CD4-positive, CD25-positive, alpha-beta regulatory T cell (primary cell): Measurements from ENCODE around the gene SLC35B2. TPM values are rescaled to one million over a fixed set of nuclear protein-coding genes. Genes with fewer than 3 reads are reported as not detected.

Experiments used
- ATAC-seq, 2 donors: fragments of 150-1000 bp; cut with Tn5 transposase; one replicate each; pipeline ENCODE4 v1.10.0; 2021; ENCODE audit warnings: low read depth in 2 of 2, moderate number of reproducible peaks in 2 of 2, moderate library complexity in 1 of 2
- DNase-seq, 3 donors: peaks; one replicate each; pipeline versions ENCODE4 v3.0.0 to v3.0.0-alpha.2; 2012 to 2022; ENCODE audit warnings: mixed read lengths in 1 of 3
- H3K27ac ChIP-seq: one replicate; pipeline ENCODE4 v1.7.0; 2013; ENCODE audit warnings: mild to moderate bottlenecking, low read length; ENCODE audit not compliant: insufficient read depth, poor library complexity, severe bottlenecking
- H3K27me3 ChIP-seq: one replicate; pipeline ENCODE4 v1.7.0; 2013; ENCODE audit warnings: low read length; ENCODE audit not compliant: control insufficient read depth, insufficient read depth
- H3K36me3 ChIP-seq: one replicate; pipeline ENCODE4 v1.7.0; 2013; ENCODE audit warnings: mild to moderate bottlenecking, low read length, moderate library complexity; ENCODE audit not compliant: control insufficient read depth, insufficient read depth
- H3K4me1 ChIP-seq: 2 replicates; pipeline ENCODE4 v1.7.0; 2013; ENCODE audit warnings: mild to moderate bottlenecking, low read length; ENCODE audit not compliant: insufficient read depth, control insufficient read depth, poor library complexity, severe bottlenecking
- H3K4me3 ChIP-seq: one replicate; pipeline ENCODE4 v1.7.0; 2013; ENCODE audit warnings: low read depth, mild to moderate bottlenecking, low read length, moderate library complexity
- H3K9me3 ChIP-seq, 2 experiments: 1 replicate in 1 of 2; 2 replicates in 1 of 2; pipeline ENCODE4 v1.7.0; 2013; ENCODE audit warnings: low read length in 2 of 2, mild to moderate bottlenecking in 1 of 2, moderate library complexity in 1 of 2; ENCODE audit not compliant: control insufficient read depth in 2 of 2
- H3K27ac Mint-ChIP-seq, 3 donors: one replicate each; pipeline ENCODE4 v1.8.0; 2020 to 2022; ENCODE audit warnings: mild to moderate bottlenecking in 3 of 3, mixed read lengths in 3 of 3, moderate library complexity in 2 of 3
- H3K27me3 Mint-ChIP-seq: one replicate; pipeline ENCODE4 v1.8.0; 2022; ENCODE audit warnings: mild to moderate bottlenecking, mixed read lengths
- H3K36me3 Mint-ChIP-seq: one replicate; pipeline ENCODE4 v1.8.0; 2020; ENCODE audit warnings: mixed read lengths
- H3K4me1 Mint-ChIP-seq, 4 donors: one replicate each; pipeline ENCODE4 v1.8.0; 2020 to 2022; ENCODE audit warnings: mixed read lengths in 4 of 4, mild to moderate bottlenecking in 1 of 4
- H3K4me3 Mint-ChIP-seq, 4 donors: one replicate each; pipeline ENCODE4 v1.8.0; 2020 to 2022; ENCODE audit warnings: mild to moderate bottlenecking in 4 of 4, mixed read lengths in 4 of 4, moderate library complexity in 3 of 4
- H3K9me3 Mint-ChIP-seq, 7 donors: one replicate each; pipeline ENCODE4 v1.8.0; 2020 to 2022; ENCODE audit warnings: mixed read lengths in 7 of 7, mild to moderate bottlenecking in 3 of 7, moderate library complexity in 2 of 7
- polyA plus RNA-seq, 4 donors: library from polyadenylated mRNA; unstranded; fragments of 300-500 nt; fragmentation: Illumina TruSeq; gene quantifications; one replicate each; pipeline ENCODE4 v1.2.3, GENCODE V29; 2021
- total RNA-seq: library from RNA; stranded (reverse); gene quantifications from one replicate; pipeline ENCODE4 v1.2.3, GENCODE V29; 2022

The SLC35B2 gene
- total and polyA plus RNA-seq, 5 donors from 2014 or later: 14.8 to 42.4 (median 34.2) TPM

DNA sequence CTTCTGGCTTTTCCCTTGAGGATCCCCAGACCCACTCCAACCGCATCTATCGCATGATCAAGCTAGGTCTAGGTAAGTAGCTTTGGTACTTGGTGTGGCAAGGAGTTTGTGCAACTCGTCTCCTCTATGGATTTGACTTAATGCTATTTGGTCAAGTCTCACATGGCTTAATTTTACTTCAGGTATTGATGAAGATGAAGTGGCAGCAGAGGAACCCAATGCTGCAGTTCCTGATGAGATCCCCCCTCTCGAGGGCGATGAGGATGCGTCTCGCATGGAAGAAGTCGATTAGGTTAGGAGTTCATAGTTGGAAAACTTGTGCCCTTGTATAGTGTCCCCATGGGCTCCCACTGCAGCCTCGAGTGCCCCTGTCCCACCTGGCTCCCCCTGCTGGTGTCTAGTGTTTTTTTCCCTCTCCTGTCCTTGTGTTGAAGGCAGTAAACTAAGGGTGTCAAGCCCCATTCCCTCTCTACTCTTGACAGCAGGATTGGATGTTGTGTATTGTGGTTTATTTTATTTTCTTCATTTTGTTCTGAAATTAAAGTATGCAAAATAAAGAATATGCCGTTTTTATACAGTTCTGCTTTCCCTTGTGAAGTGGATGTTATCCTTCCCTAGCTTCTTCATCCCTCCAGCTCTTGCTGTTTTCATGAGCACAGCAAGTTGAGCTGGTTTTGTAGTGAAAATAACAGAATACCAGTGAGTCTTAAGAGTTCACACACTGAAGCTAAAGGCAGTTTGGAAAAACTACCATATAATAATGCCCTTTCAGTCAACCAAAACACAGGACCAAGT is 3.8 kb downstream of the SLC35B2 start:
- Mint-ChIP-seq H3K36me3 (peaks cover 46% of the 10 kb centered on the region), H3K27me3 (no peaks in the 10 kb centered on the region), H3K4me1 (peaks cover 11 to 89% (median 55%) of the 10 kb centered on the region in 4 donors), H3K4me3 (peak overlapping the region in 3 of 4 donors; percentile 20 to 98 (median 85)), H3K9me3 (no peaks in the 10 kb centered on the region), H3K27ac (peak overlapping the region in 1 of 3 donors; percentile 67)
- Histone ChIP-seq H3K36me3 (peaks cover 70% of the 10 kb centered on the region), H3K9me3 (no peaks in the 10 kb centered on the region), H3K27ac (no peak overlapping the region), H3K4me3 (no peak overlapping the region), H3K27me3 (no peaks in the 10 kb centered on the region), H3K4me1 (peaks cover 38% of the 10 kb centered on the region)
- DNase-seq: peak; percentile 51 to 61 (median 58)
- ATAC-seq: no peak

DNA sequence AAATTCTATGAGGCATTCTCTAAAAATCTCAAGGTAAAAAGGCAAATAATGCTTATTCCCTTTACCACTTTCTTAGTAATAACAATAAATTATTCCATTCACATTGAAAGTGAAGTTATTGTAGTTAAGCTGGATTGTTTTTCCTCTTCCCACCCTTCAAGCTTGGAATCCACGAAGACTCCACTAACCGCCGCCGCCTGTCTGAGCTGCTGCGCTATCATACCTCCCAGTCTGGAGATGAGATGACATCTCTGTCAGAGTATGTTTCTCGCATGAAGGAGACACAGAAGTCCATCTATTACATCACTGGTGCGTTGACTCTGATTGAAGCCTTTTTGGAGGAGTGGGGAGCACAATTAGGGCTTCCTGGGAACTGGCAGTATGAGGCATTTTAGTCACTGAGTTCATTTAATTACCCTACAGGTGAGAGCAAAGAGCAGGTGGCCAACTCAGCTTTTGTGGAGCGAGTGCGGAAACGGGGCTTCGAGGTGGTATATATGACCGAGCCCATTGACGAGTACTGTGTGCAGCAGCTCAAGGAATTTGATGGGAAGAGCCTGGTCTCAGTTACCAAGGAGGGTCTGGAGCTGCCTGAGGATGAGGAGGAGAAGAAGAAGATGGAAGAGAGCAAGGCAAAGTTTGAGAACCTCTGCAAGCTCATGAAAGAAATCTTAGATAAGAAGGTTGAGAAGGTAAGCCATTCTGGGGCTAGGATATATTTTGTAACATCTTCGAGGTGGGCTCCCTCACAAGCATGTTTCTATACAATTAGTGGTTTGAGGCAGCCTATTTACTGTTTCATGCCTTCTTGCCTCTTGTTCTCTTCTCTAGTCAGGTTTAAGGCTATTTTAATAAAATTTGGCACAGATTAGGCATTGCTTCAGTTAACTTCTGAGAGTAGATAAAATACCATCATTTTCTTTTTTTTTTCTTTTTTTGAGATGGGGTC is 5.5 kb downstream of the SLC35B2 start:
- H3K9me3 Mint-ChIP-seq: no peaks in the 10 kb centered on the region

DNA sequence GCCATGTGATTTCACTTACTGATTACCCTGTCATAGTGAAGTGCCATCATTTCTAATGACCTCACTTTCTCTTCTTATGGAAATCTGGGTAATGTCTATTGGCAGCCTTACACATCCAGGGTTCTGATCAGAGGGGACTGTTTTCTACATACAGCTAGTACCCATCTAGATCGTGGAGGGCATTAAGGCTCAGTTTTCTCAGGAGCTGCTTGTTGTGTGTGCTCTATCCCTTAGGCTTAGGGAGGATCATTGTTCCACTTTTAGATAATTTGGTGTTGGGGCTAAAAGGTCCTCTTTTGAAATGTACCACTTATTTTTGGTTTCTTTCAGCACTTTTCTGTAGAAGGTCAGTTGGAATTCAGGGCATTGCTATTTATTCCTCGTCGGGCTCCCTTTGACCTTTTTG is 6.6 kb downstream of the SLC35B2 start:
- Histone ChIP-seq H3K4me1 (peaks cover 32% of the 10 kb centered on the region), H3K27me3 (no peaks in the 10 kb centered on the region), H3K4me3 (no peak overlapping the region), H3K36me3 (peaks cover 69% of the 10 kb centered on the region), H3K27ac (no peak overlapping the region), H3K9me3 (no peaks in the 10 kb centered on the region)
- H3K4me1 Mint-ChIP-seq: peaks cover 13 to 82% (median 49%) of the 10 kb centered on the region in 4 donors
- DNase-seq (no peak), ATAC-seq (no peak)
- H3K4me3 Mint-ChIP-seq: peak overlapping the region in 1 of 4 donors; percentile 98
- peak overlapping the region in 1 of 3 donors; percentile 34 for H3K27ac Mint-ChIP-seq
- no peaks in the 10 kb centered on the region for H3K9me3 Mint-ChIP-seq
- peaks cover 8% of the 10 kb centered on the region for H3K27me3 Mint-ChIP-seq
- peaks cover 53% of the 10 kb centered on the region for H3K36me3 Mint-ChIP-seq

More for the DNA sequence above, 5.5 kb downstream of the SLC35B2 start:
- H3K27ac ChIP-seq: no peak overlapping the region
- DNase-seq: no peak
- H3K4me3 Mint-ChIP-seq: peak overlapping the region in 2 of 4 donors; percentile 52 to 98
- no peak overlapping the region for H3K4me3 ChIP-seq
- ATAC-seq: no peak
- peaks cover 50% of the 10 kb centered on the region for H3K36me3 Mint-ChIP-seq
- peaks cover 13 to 88% (median 56%) of the 10 kb centered on the region in 4 donors for H3K4me1 Mint-ChIP-seq
- H3K27ac Mint-ChIP-seq: peak overlapping the region in 1 of 3 donors; percentile 94
- H3K9me3 ChIP-seq: no peaks in the 10 kb centered on the region
- peaks cover 4% of the 10 kb centered on the region for H3K27me3 Mint-ChIP-seq
- peaks cover 71% of the 10 kb centered on the region for H3K36me3 ChIP-seq
- H3K4me1 ChIP-seq: peaks cover 37% of the 10 kb centered on the region
- H3K27me3 ChIP-seq: no peaks in the 10 kb centered on the region

DNA sequence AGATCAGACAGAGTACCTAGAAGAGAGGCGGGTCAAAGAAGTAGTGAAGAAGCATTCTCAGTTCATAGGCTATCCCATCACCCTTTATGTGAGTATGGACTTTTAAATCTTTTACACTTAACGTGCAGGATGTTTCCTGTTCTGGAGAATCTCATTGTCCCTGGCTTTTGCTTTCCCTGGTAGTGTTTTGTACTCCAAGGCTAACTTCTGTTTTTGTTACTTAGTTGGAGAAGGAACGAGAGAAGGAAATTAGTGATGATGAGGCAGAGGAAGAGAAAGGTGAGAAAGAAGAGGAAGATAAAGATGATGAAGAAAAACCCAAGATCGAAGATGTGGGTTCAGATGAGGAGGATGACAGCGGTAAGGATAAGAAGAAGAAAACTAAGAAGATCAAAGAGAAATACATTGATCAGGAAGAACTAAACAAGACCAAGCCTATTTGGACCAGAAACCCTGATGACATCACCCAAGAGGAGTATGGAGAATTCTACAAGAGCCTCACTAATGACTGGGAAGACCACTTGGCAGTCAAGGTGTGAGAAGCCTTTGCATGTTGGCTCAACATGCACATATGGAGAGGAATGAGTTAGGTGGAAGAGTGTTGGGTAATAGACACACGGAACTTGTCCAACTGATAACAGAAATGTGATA is 7.1 kb downstream of the SLC35B2 start:
- ATAC-seq (no peak), DNase-seq (no peak)
- no peaks in the 10 kb centered on the region for H3K9me3 Mint-ChIP-seq
- H3K4me1 ChIP-seq: peaks cover 29% of the 10 kb centered on the region
- H3K27ac ChIP-seq: peak overlapping the region; percentile 11
- peak overlapping the region; percentile 58 to 98 (median 82) for H3K4me3 Mint-ChIP-seq
- H3K27ac Mint-ChIP-seq: peak overlapping the region in 1 of 3 donors; percentile 34
- no peak overlapping the region for H3K4me3 ChIP-seq
- H3K27me3 Mint-ChIP-seq: peaks cover 8% of the 10 kb centered on the region
- peaks cover 13 to 82% (median 48%) of the 10 kb centered on the region in 4 donors for H3K4me1 Mint-ChIP-seq
- H3K36me3 ChIP-seq: peaks cover 67% of the 10 kb centered on the region
- H3K9me3 ChIP-seq: no peaks in the 10 kb centered on the region
- no peaks in the 10 kb centered on the region for H3K27me3 ChIP-seq
- peaks cover 53% of the 10 kb centered on the region for H3K36me3 Mint-ChIP-seq

DNA sequence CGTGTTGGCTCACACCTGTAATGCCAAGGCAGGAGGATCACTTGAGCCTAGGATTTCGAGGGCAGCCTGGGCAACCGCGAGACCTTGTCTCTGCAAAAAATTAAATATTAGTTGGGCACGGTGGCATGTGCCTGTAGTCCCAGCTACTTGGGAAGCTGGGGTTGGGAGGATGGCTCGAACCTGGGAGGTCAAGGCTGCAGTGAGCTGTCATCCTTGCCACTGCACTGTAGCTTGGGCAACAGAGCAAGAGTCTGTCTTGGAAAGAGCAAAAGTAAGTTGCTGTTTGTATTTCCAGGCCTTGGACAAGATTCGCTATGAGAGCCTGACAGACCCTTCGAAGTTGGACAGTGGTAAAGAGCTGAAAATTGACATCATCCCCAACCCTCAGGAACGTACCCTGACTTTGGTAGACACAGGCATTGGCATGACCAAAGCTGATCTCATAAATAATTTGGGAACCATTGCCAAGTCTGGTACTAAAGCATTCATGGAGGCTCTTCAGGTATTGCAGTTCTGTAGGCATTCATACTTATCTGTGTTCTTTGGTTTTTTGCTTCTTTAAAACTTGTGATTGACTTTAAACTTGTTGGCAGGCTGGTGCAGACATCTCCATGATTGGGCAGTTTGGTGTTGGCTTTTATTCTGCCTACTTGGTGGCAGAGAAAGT is 8.1 kb downstream of the SLC35B2 start:
- Histone ChIP-seq H3K9me3 (no peaks in the 10 kb centered on the region), H3K27me3 (no peaks in the 10 kb centered on the region), H3K36me3 (peaks cover 58% of the 10 kb centered on the region), H3K4me1 (peaks cover 28% of the 10 kb centered on the region), H3K27ac (peak overlapping the region; percentile 97), H3K4me3 (peak overlapping the region; percentile 95)
- Mint-ChIP-seq H3K36me3 (peaks cover 48% of the 10 kb centered on the region), H3K27me3 (peaks cover 8% of the 10 kb centered on the region), H3K4me1 (peaks cover 13 to 76% (median 43%) of the 10 kb centered on the region in 4 donors), H3K27ac (peak overlapping the region; percentile 93 to 98 (median 95)), H3K9me3 (no peaks in the 10 kb centered on the region), H3K4me3 (peak overlapping the region; percentile 95 to 98 (median 98))
- no peak for DNase-seq
- no peak for ATAC-seq

DNA sequence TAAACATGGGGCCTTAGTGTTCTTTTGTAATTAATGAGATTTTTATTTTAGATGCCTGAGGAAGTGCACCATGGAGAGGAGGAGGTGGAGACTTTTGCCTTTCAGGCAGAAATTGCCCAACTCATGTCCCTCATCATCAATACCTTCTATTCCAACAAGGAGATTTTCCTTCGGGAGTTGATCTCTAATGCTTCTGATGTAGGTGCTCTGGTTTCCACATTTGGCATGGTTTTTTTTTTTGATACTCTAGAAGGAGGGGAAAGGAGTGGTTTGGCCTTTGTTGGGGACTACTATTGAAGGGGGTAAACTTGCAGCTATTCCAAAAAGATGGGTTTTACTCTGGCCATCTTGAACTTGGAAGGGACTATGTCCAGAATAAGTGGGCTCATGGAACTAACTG is 8.7 kb downstream of the SLC35B2 start:
- DNase-seq: no peak
- no peak for ATAC-seq
- Mint-ChIP-seq H3K4me3 (peak overlapping the region; percentile 95 to 98 (median 98)), H3K4me1 (peaks cover 13 to 72% (median 41%) of the 10 kb centered on the region in 4 donors), H3K27ac (peak overlapping the region; percentile 93 to 98 (median 95)), H3K36me3 (peaks cover 45% of the 10 kb centered on the region), H3K27me3 (peaks cover 8% of the 10 kb centered on the region), H3K9me3 (no peaks in the 10 kb centered on the region)
- no peaks in the 10 kb centered on the region for H3K27me3 ChIP-seq
- H3K27ac ChIP-seq: peak overlapping the region; percentile 97
- peaks cover 51% of the 10 kb centered on the region for H3K36me3 ChIP-seq
- no peaks in the 10 kb centered on the region for H3K9me3 ChIP-seq
- H3K4me3 ChIP-seq: peak overlapping the region; percentile 95
- H3K4me1 ChIP-seq: peaks cover 28% of the 10 kb centered on the region
